Upper lobe of right lung (tissue), 1 donor: ENCODE measurements around the gene SEC31A. TPM values are rescaled to one million over a fixed set of nuclear protein-coding genes. Genes with fewer than 3 reads are reported as not detected.
A peak's percentile ranks its signal among the peaks of the same experiment; 100 is the strongest.

Experiments used
- ATAC-seq: fragments of 200-7000 bp; cut with Tn5 transposase; one replicate; pipeline ENCODE4 v1.9.1; 2020; ENCODE audit warnings: mild to moderate bottlenecking, moderate library complexity
- DNase-seq: peaks from one replicate; pipeline ENCODE4 v3.0.0-alpha.2; 2020
- H3K27ac ChIP-seq: fragments of 200-600 bp; one replicate; pipeline ENCODE4 v1.8.0; 2022
- H3K27me3 ChIP-seq: fragments of 200-600 bp; one replicate; pipeline ENCODE4 v1.8.0; 2022; ENCODE audit warnings: mild to moderate bottlenecking
- H3K36me3 ChIP-seq: fragments of 200-600 bp; one replicate; pipeline ENCODE4 v1.8.0; 2022
- H3K4me1 ChIP-seq: fragments of 200-600 bp; one replicate; pipeline ENCODE4 v1.8.0; 2022
- H3K4me3 ChIP-seq: fragments of 200-600 bp; one replicate; pipeline ENCODE4 v1.8.0; 2022; ENCODE audit warnings: mild to moderate bottlenecking
- H3K9me3 ChIP-seq: fragments of 200-600 bp; one replicate; pipeline ENCODE4 v1.8.0; 2022
- intact Hi-C: fragments of 100-400 bp; cut with DNase I; formaldehyde crosslinking; loops from one replicate; pipeline ENCODE4 v1.11.0; 2022
- total RNA-seq: library from RNA; stranded (reverse); fragmentation: NEBNext Ultra II Directional; extraction: Animal tissue kit (Norgen Biotek cat#: 25700); gene quantifications from one replicate; pipeline ENCODE4 v1.2.1, GENCODE V29; 2021
- TF ChIP-seq, protein P1 (sequence below): fragments of 200-600 bp; IDR thresholded peaks from one replicate; pipeline ENCODE4 v1.8.0; 2022; ENCODE audit warnings: antibody characterized with exemption
- donor health status: DM: no; HTN: yes; CAD: no; lungs with severe emphysema.

Gene SEC31A
- total RNA-seq, 1 donor from 2014 or later: 199 TPM

DNA sequence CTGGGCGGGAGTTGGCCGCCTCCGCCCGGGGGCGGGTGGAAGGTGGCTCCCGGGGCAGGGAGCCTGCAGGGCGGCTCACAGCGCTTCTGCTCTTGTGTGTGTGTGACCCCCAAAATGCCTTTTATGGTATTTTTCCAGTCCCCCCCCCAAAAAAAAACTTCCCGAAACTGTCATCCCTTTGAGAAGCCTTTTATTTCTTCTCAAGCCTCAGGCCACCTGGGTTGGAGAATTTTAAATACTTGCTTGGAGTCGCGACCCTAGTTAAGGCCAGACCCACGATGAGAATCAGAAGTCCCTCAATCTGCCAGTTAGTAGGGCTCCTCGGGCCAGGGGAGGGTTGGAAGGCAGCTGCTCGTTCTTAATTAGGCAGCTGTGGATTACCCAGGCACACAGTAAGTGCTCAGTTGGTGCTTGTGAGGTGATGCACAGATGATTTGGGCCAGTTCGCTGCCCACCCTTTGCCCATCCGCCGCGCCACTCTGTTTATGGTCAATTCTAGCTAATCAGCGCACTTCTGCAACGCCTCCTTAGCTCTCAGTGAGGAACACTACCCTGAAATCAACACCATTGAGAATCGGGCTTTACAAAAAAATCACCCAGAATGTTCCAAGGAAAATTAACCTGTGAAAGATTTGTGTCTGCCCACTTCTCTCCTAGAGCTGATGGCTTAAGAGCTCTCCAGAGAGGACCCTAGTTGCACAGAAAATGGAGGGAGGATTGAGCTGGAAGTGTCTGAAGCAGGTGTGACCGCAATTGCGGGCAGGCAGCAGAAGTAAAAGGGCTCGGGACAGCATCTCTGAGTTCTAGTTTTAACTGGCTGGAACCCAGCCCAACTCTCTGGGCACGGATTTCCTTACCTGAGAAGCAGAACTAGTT, 91.7 kb downstream of the SEC31A start:
- Histone ChIP-seq H3K27ac (no peak overlapping the region), H3K9me3 (no peaks in the 10 kb centered on the region), H3K27me3 (peaks cover 15% of the 10 kb centered on the region), H3K36me3 (no peaks in the 10 kb centered on the region), H3K4me3 (peak overlapping the region; percentile 72), H3K4me1 (peaks cover 14% of the 10 kb centered on the region)
- ATAC-seq (no peak), DNase-seq (no peak)
- intact Hi-C loops: no loop called here
- TF ChIP-seq, protein P1, sequence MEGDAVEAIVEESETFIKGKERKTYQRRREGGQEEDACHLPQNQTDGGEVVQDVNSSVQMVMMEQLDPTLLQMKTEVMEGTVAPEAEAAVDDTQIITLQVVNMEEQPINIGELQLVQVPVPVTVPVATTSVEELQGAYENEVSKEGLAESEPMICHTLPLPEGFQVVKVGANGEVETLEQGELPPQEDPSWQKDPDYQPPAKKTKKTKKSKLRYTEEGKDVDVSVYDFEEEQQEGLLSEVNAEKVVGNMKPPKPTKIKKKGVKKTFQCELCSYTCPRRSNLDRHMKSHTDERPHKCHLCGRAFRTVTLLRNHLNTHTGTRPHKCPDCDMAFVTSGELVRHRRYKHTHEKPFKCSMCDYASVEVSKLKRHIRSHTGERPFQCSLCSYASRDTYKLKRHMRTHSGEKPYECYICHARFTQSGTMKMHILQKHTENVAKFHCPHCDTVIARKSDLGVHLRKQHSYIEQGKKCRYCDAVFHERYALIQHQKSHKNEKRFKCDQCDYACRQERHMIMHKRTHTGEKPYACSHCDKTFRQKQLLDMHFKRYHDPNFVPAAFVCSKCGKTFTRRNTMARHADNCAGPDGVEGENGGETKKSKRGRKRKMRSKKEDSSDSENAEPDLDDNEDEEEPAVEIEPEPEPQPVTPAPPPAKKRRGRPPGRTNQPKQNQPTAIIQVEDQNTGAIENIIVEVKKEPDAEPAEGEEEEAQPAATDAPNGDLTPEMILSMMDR: no peak

DNA sequence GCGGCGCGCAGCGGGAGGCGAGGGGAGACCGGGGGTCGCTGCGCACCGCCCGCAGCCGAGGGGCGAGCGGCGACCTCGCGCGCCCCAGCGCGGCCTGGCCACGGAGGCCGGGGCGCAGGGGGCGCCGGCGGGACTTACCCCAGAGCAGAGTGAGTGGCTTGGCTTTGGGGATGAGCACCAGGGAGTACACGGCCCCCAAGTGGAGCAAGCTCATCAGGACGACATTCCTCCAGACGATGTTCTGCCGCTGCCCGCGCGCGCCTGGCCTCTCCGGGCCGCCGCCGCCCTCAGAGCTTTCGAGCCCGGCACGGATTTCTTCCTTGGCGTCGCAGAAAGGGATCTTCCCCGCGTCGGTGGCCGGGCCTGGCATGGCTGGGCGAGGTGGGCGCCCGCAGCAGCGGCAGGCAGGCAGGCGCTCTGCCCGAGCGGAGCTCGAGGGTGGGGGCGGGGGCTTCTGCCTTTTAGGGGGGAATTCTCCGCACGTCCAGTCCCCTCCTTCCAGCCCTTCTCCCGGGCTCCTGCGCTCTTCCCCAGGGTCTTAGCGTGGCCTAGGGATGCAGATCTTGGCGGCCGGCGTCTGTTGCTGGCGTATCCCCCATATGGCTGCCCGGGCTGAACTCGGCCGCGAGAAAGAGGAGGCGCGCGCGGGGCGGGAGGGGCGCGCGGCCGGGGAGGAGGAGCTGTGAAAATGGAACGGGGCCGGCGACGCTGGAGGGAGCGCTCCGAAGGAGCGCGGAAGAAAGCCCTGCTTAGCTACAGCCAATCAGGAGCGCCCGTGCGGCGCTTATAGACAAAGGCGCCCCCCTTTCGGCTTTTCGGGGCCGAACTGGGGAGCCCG, 92.6 kb downstream of the SEC31A start, which contains the start of gene SCD5:
Gene SCD5, minus strand, starts transcription at position 629 of the 838 bp plus-strand sequence. Its CDS starts 259 bp downstream, at position 370.
- intact Hi-C loops: no loop called here
- TF ChIP-seq, protein P1: no peak

DNA sequence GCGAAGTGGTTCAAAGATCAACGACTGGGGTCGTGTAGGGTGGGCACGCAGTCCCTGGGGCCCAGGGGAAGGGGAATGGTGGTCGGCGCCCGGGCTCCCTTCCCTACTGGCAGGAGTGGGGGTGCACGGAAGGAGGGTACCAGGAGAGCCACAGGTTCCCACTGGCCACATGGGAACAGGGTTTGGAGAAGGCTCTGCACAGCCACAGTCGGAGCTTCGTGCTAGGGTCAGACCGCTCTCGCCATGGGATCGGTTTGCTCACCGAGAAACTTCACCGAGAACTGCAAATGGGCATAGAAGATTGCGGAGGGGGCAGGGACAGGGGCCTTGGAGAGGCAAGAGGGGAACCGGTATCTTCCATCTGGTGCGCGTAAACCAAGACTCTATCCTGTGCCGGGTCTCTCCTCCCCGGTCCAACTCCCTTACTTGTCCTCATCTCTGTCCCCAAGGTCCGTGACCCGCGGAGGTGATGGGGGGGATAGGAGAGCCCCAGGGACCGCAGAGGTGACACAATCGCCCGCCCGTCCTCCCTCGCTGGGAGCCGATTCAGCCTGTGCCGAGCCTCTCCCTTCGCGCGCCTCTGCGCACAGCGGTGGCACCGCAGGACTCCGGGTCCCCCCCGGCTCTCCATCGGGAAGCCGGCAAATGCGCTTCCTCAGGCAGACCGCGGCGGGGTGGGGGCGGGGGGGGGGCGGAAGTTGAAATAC, 93.4 kb downstream of the SEC31A start:
- no peaks in the 10 kb centered on the region for H3K9me3 ChIP-seq
- ATAC-seq (peak; percentile 28), DNase-seq (no peak)
- H3K4me1 ChIP-seq: peaks cover 14% of the 10 kb centered on the region
- TF ChIP-seq, protein P1: no peak
- intact Hi-C loops: no loop called here
- no peaks in the 10 kb centered on the region for H3K36me3 ChIP-seq
- no peak overlapping the region for H3K27ac ChIP-seq
- peak overlapping the region; percentile 72 for H3K4me3 ChIP-seq
- H3K27me3 ChIP-seq: peaks cover 15% of the 10 kb centered on the region

More for the DNA sequence above, 92.6 kb downstream of the SEC31A start, which contains the start of gene SCD5:
- H3K27me3 ChIP-seq: peaks cover 15% of the 10 kb centered on the region
- H3K4me1 ChIP-seq: peaks cover 14% of the 10 kb centered on the region
- H3K27ac ChIP-seq: no peak within 1 kb of the TSS
- DNase-seq (peak; percentile 78), ATAC-seq (peak; percentile 88)
- H3K36me3 ChIP-seq: no peaks in the 10 kb centered on the region
- H3K4me3 ChIP-seq: peak within 1 kb of the TSS; percentile 72
- no peaks in the 10 kb centered on the region for H3K9me3 ChIP-seq

DNA sequence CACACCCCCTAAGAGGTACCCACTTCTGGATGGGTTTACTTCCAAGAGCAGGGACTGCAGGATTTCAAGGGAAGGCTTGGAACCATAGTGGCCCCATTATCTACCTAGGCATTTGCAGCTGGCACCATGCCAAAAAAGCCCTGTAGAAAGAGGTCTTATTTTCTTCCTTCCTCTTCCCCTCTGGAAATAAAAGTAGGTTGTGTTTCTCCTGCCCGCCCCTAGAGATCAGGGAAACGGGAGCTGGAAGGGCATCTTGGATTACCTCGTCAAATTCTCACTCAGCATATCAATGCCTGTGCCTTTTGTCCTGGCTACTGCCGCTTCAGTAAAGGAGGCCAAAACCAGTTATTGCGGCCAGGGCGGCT, 93.9 kb downstream of the SEC31A start:
- peaks cover 14% of the 10 kb centered on the region for H3K4me1 ChIP-seq
- H3K27ac ChIP-seq: no peak overlapping the region
- H3K27me3 ChIP-seq: peaks cover 15% of the 10 kb centered on the region
- intact Hi-C loops: no loop called here
- TF ChIP-seq, protein P1: no peak
- no peaks in the 10 kb centered on the region for H3K36me3 ChIP-seq
- H3K9me3 ChIP-seq: no peaks in the 10 kb centered on the region
- ATAC-seq (no peak), DNase-seq (no peak)
- H3K4me3 ChIP-seq: peak overlapping the region; percentile 72

DNA sequence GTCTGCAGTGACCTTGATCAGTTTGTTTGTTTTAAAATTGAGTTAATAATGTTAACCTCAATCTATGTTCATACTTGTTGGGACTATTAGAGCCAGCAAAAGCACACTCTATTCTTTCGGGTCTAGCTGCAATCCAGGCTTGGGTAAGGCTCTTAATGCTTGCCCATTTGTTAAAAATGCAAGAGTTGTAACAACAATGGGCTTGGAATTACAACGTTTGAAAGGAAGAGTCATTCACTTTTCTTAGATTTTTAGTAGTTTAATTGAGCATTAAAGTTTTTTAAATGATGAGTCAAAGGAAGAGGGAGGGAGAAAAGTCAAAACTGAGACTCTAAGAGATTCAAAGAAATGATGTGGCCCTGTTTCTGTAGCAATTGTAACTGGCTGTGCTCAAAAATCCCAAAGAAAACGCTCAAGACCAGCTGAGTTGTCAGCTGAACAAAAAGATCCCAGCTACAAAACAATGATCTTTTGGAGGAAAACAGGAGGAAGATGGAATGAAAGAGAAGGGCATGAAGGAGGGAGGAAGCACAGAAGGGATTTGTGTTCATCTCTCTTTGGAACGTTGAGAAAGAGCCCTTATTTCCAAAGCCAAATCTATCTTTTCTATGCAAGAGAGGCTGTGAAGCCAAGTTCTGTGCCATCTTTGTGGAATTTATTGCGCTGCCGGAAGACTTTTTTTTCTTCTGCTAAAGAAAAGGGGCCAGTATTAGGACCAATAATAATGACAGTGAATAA, 97.9 kb downstream of the SEC31A start:
- intact Hi-C loops: no loop called here
- H3K27ac ChIP-seq: no peak overlapping the region
- H3K9me3 ChIP-seq: no peaks in the 10 kb centered on the region
- ATAC-seq (no peak), DNase-seq (no peak)
- H3K36me3 ChIP-seq: no peaks in the 10 kb centered on the region
- peaks cover 8% of the 10 kb centered on the region for H3K4me1 ChIP-seq
- H3K4me3 ChIP-seq: no peak overlapping the region
- H3K27me3 ChIP-seq: peaks cover 6% of the 10 kb centered on the region
- TF ChIP-seq, protein P1: no peak
